ENCODE measurements around the gene CHIT1.

CHIT1 gene

GRCh38 chr1:203211812-203212211 lies 17.7 kb downstream of the CHIT1 start:
- no peak for TF ChIP-seq CTCF (IDR thresholded peaks at IDR 0.05; ENCODE audit: extremely low read depth, insufficient read depth, missing control alignments)
- DNase-seq (ENCODE audit: low spot score): no peak
- in situ Hi-C loops (cut with MboI; ENCODE audit: low pct_unique_long_range_greater_than_20kb, low sequenced_read_pairs, unreplicated experiment): no loop called here

- no peak for DNase-seq (ENCODE audit: low spot score)
- in situ Hi-C loops (cut with MboI; ENCODE audit: low pct_unique_long_range_greater_than_20kb, low sequenced_read_pairs, unreplicated experiment): no loop called here
- no peak for TF ChIP-seq CTCF (IDR thresholded peaks at IDR 0.05; ENCODE audit: extremely low read depth, insufficient read depth, missing control alignments)
These were observed 18.5 kb downstream of the CHIT1 start for GRCh38 chr1:203210988-203211387.

GRCh38 chr1:203210350-203210749 lies 19.1 kb downstream of the CHIT1 start:
- in situ Hi-C loops (cut with MboI; ENCODE audit: low pct_unique_long_range_greater_than_20kb, low sequenced_read_pairs, unreplicated experiment): no loop called here
- no peak for DNase-seq (ENCODE audit: low spot score)
- no peak for TF ChIP-seq CTCF (IDR thresholded peaks at IDR 0.05; ENCODE audit: extremely low read depth, insufficient read depth, missing control alignments)

GRCh38 chr1:203208181-203208580 lies 21.3 kb downstream of the CHIT1 start:
- no peak for TF ChIP-seq CTCF (IDR thresholded peaks at IDR 0.05; ENCODE audit: extremely low read depth, insufficient read depth, missing control alignments)
- no peak for DNase-seq (ENCODE audit: low spot score)
- in situ Hi-C loops (cut with MboI; ENCODE audit: low pct_unique_long_range_greater_than_20kb, low sequenced_read_pairs, unreplicated experiment): no loop called here

GRCh38 chr1:203207751-203208150 lies 21.7 kb downstream of the CHIT1 start:
- in situ Hi-C loops (cut with MboI; ENCODE audit: low pct_unique_long_range_greater_than_20kb, low sequenced_read_pairs, unreplicated experiment): no loop called here
- no peak for DNase-seq (ENCODE audit: low spot score)
- TF ChIP-seq CTCF (IDR thresholded peaks at IDR 0.05; ENCODE audit: extremely low read depth, insufficient read depth, missing control alignments): no peak

- no peak for TF ChIP-seq CTCF (IDR thresholded peaks at IDR 0.05; ENCODE audit: extremely low read depth, insufficient read depth, missing control alignments)
- no peak for DNase-seq (ENCODE audit: low spot score)
- in situ Hi-C loops (cut with MboI; ENCODE audit: low pct_unique_long_range_greater_than_20kb, low sequenced_read_pairs, unreplicated experiment): no loop called here
These were observed 23.3 kb downstream of the CHIT1 start for GRCh38 chr1:203206129-203206687.

GRCh38 chr1:203204756-203205155 lies 24.7 kb downstream of the CHIT1 start:
- no peak for TF ChIP-seq CTCF (IDR thresholded peaks at IDR 0.05; ENCODE audit: extremely low read depth, insufficient read depth, missing control alignments)
- DNase-seq (ENCODE audit: low spot score): no peak
- in situ Hi-C loops (cut with MboI; ENCODE audit: low pct_unique_long_range_greater_than_20kb, low sequenced_read_pairs, unreplicated experiment): no loop called here

Measured in GM13977 (cell line).